HEK293 (cell line): Measurements from ENCODE around the gene ZBTB20.

Experiments
- CTCF ChIA-PET: fragments of 350-600 bp; formaldehyde crosslinking; extraction: SDS; loops from one replicate; lab custom pipeline; 2021; ENCODE audit warnings: antibody characterized with exemption; lab: Yijun Ruan, JAX
- POLR2A ChIA-PET: fragments of 300-600 bp; formaldehyde crosslinking; extraction: SDS; loops from one replicate; lab custom pipeline; 2020; ENCODE audit warnings: antibody characterized with exemption, inconsistent platforms; lab: Yijun Ruan, JAX
- H3K27ac ChIP-seq: fragments of 200-500 bp; sonication (Bioruptor generic); 2 replicates; pipeline ENCODE4 v1.5.1; 2014; ENCODE audit warnings: low read depth, low read length, control low read depth, inconsistent platforms; ENCODE audit errors: extremely low read depth
- H3K36me3 ChIP-seq, 2 experiments: fragments of 200-500 bp in 1 of 2; sonication (Bioruptor generic) in 1 of 2; 1 replicate in 1 of 2; 2 replicates in 1 of 2; pipeline ENCODE4 v1.5.1; 2014 to 2017; ENCODE audit warnings: inconsistent platforms in 2 of 2, low read length in 2 of 2; ENCODE audit not compliant: control insufficient read depth in 2 of 2, insufficient read depth in 1 of 2
- H3K4me1 ChIP-seq: fragments of 200-500 bp; sonication (Bioruptor generic); 2 replicates; pipeline ENCODE4 v1.5.1; 2014; ENCODE audit warnings: mild to moderate bottlenecking, low read length, inconsistent platforms; ENCODE audit not compliant: control insufficient read depth, insufficient read depth
- H3K4me3 ChIP-seq: 2 replicates; pipeline ENCODE4 v1.5.1; 2011; ENCODE audit warnings: low read depth, mild to moderate bottlenecking, control low read depth, low read length, moderate library complexity
- H3K9me3 ChIP-seq: fragments of 200-500 bp; sonication (Bioruptor generic); 2 replicates; pipeline ENCODE4 v1.5.1; 2014; ENCODE audit warnings: low read depth, low read length, inconsistent platforms; ENCODE audit not compliant: control insufficient read depth, insufficient read depth
- AEBP2 ChIP-seq: fragments of 450-650 bp; formaldehyde crosslinking; IDR thresholded peaks from 2 replicates; pipeline ENCODE4 v1.5.1; 2016; ENCODE audit warnings: missing biosample characterization, missing genetic modification characterization, borderline replicate concordance
- GLIS1 ChIP-seq: fragments of 450-650 bp; formaldehyde crosslinking; IDR thresholded peaks from 2 replicates; pipeline ENCODE4 v1.5.1; 2016; ENCODE audit warnings: missing biosample characterization, missing genetic modification characterization
- GLIS2 ChIP-seq: fragments of 450-650 bp; formaldehyde crosslinking; IDR thresholded peaks from 2 replicates; pipeline ENCODE4 v1.5.1; 2016; ENCODE audit warnings: missing biosample characterization, missing genetic modification characterization
- HOXC10 ChIP-seq: sonication (generic); formaldehyde crosslinking; IDR thresholded peaks from 2 replicates; pipeline ENCODE4 v1.8.1; 2023; ENCODE audit warnings: mild to moderate bottlenecking, missing genetic modification reagents
- INSM2 ChIP-seq: fragments of 450-650 bp; formaldehyde crosslinking; IDR thresholded peaks from 2 replicates; pipeline ENCODE4 v1.5.1; 2016; ENCODE audit warnings: missing biosample characterization, missing genetic modification characterization
- KLF16 ChIP-seq: fragments of 450-650 bp; formaldehyde crosslinking; IDR thresholded peaks from 2 replicates; pipeline ENCODE4 v1.5.1; 2017; ENCODE audit warnings: missing biosample characterization, missing genetic modification characterization
- PATZ1 ChIP-seq: fragments of 450-650 bp; formaldehyde crosslinking; IDR thresholded peaks from 2 replicates; pipeline ENCODE4 v1.5.1; 2016; ENCODE audit warnings: missing biosample characterization, missing genetic modification characterization
- SALL2 ChIP-seq: fragments of 450-650 bp; formaldehyde crosslinking; IDR thresholded peaks from 2 replicates; pipeline ENCODE4 v1.5.0; 2017; ENCODE audit warnings: missing biosample characterization, mild to moderate bottlenecking, missing genetic modification characterization, borderline replicate concordance
- ZBTB48 ChIP-seq: fragments of 450-650 bp; formaldehyde crosslinking; IDR thresholded peaks from 2 replicates; pipeline ENCODE4 v1.5.1; 2016; ENCODE audit warnings: missing biosample characterization, missing genetic modification characterization
- ZNF112 ChIP-seq: fragments of 450-650 bp; formaldehyde crosslinking; IDR thresholded peaks from 2 replicates; pipeline ENCODE4 v1.5.0; 2017; ENCODE audit warnings: missing biosample characterization, missing genetic modification characterization
- ZNF132 ChIP-seq: fragments of 450-650 bp; formaldehyde crosslinking; IDR thresholded peaks from 2 replicates; pipeline ENCODE4 v1.5.1; 2017; ENCODE audit warnings: missing biosample characterization, missing genetic modification characterization, borderline replicate concordance
- ZNF133 ChIP-seq: fragments of 450-650 bp; formaldehyde crosslinking; IDR thresholded peaks from 2 replicates; pipeline ENCODE4 v1.5.1; 2016; ENCODE audit warnings: missing biosample characterization, missing genetic modification characterization
- ZNF140 ChIP-seq: fragments of 450-650 bp; formaldehyde crosslinking; IDR thresholded peaks from 2 replicates; pipeline ENCODE4 v1.5.1; 2016; ENCODE audit warnings: missing biosample characterization, missing genetic modification characterization
- ZNF292 ChIP-seq: fragments of 450-650 bp; formaldehyde crosslinking; IDR thresholded peaks from 2 replicates; pipeline ENCODE4 v1.5.1; 2016; ENCODE audit warnings: low read depth, missing biosample characterization, missing genetic modification characterization, borderline replicate concordance
- ZNF324 ChIP-seq: fragments of 450-650 bp; formaldehyde crosslinking; IDR thresholded peaks from 2 replicates; pipeline ENCODE4 v1.5.1; 2016; ENCODE audit warnings: missing biosample characterization, missing genetic modification characterization
- ZNF658 ChIP-seq: fragments of 450-650 bp; formaldehyde crosslinking; IDR thresholded peaks from 2 replicates; pipeline ENCODE4; 2016; ENCODE audit warnings: missing biosample characterization, missing genetic modification characterization

ZBTB20 gene

GRCh38 chr3:115165701-115166100 lies 18.6 kb upstream of the ZBTB20 start:
- no peaks in the 10 kb centered on the region for H3K9me3 ChIP-seq
- no peaks in the 10 kb centered on the region for H3K36me3 ChIP-seq
- POLR2A ChIA-PET: no interaction called here
- CTCF ChIA-PET: interaction anchor here (1.1 kb wide), 1 partner anchor 122 kb away, joined by 3 read pairs; no protein-coding TSS in a partner anchor
- H3K27ac ChIP-seq: no peak overlapping the region
- no peak overlapping the region for H3K4me3 ChIP-seq
- no peaks in the 10 kb centered on the region for H3K4me1 ChIP-seq
- no peak for TF ChIP-seq ZNF658 (tag by site-specific recombination)
- TF ChIP-seq ZNF292 (tag by site-specific recombination): no peak
- TF ChIP-seq KLF16 (tag by site-specific recombination): no peak
- no peak for TF ChIP-seq HOXC10 (CRISPR knock-in tag)
- TF ChIP-seq, all 188 proteins: peak for 0

GRCh38 chr3:115165266-115165665 lies 18.2 kb upstream of the ZBTB20 start:
- ChIA-PET CTCF (no interaction called here), POLR2A (no interaction called here)

GRCh38 chr3:115164374-115165221 lies 17.5 kb upstream of the ZBTB20 start:
- Histone ChIP-seq H3K4me3 (no peak overlapping the region), H3K4me1 (no peaks in the 10 kb centered on the region), H3K36me3 (no peaks in the 10 kb centered on the region), H3K9me3 (no peaks in the 10 kb centered on the region)
- CTCF ChIA-PET: interaction anchor here (1.4 kb wide), 1 partner anchor 73 kb away, joined by 5 read pairs; no protein-coding TSS in a partner anchor
- no peak for TF ChIP-seq INSM2 (tag by site-specific recombination)
- TF ChIP-seq, all 188 proteins: peak for 0
- no peak overlapping the region for H3K27ac ChIP-seq
- POLR2A ChIA-PET: no interaction called here

More at GRCh38 chr3:115165266-115165665, 18.2 kb upstream of the ZBTB20 start:
- no peak overlapping the region for H3K27ac ChIP-seq
- TF ChIP-seq ZBTB48: no peak
- no peak for TF ChIP-seq GLIS1 (tag by site-specific recombination)
- TF ChIP-seq ZNF133 (tag by site-specific recombination): no peak
- no peak for TF ChIP-seq ZNF140 (tag by site-specific recombination)
- no peak for TF ChIP-seq ZNF132
- TF ChIP-seq AEBP2: no peak
- TF ChIP-seq PATZ1: no peak
- no peak for TF ChIP-seq ZNF112 (tag by site-specific recombination)
- no peak for TF ChIP-seq ZNF324 (tag by site-specific recombination)
- TF ChIP-seq SALL2 (tag by site-specific recombination): no peak
- TF ChIP-seq GLIS2 (tag by site-specific recombination): no peak
- TF ChIP-seq, all 188 proteins: peak for 0
- H3K36me3 ChIP-seq: no peaks in the 10 kb centered on the region
- no peaks in the 10 kb centered on the region for H3K4me1 ChIP-seq
- no peak overlapping the region for H3K4me3 ChIP-seq
- no peaks in the 10 kb centered on the region for H3K9me3 ChIP-seq
